NCI-H526 treated with DMSO at 0.1 percent for 48 hours (cell line): Measurements from ENCODE around the gene WDR49.
"Not testable (repeated sequence)": the region's sequence is repeated elsewhere in the genome, so short reads cannot be mapped to it uniquely, and the experiment has no call there.

Experiments
- DNase-seq: peaks from one replicate; lab custom pipeline; 2025; lab: John Stamatoyannopoulos, UW

WDR49 gene

DNA sequence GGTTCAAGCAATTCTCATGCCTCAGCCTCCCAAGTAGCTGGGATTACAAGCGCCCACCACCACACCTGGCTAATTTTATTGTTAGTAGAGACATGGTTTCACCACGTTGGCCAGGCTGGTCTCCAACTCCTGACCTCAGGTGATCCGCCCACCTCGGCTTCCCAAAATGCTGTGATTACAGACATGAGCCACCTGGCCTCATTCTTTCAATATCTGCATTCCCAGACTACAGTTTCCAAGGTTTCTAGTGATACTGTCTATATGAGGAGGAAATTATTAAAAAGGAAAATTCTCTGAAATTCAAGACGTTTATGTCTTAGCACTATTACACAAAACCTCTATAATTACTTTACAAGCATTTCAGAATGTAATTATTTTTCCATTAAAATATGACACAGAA lies 39.5 kb downstream of the WDR49 start:
- not testable (repeated sequence) for DNase-seq

- DNase-seq = no peak
Observed at GRCh38 chr3:167611718-167612117, 42.0 kb downstream of the WDR49 start.

GRCh38 chr3:167609156-167609555 lies 44.6 kb downstream of the WDR49 start:
- DNase-seq = no peak

DNA sequence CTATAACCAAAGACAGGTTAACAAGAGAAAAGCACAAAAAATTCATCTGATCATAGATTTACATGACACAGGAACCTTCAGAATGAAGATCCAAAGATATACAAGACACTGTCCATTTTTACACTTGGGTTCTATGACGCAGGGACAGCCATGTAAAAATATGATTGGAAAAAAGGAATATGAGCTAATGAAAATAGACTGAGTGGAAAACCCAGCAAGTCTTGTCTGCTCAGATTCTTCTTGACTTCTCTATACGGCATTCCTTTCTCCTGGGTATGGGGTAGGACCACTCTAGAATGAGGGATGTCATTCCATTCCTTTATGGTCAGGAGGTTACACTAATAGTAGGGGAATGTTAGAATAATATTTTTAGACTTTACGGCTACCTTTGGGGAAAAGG lies 46.9 kb downstream of the WDR49 start:
- DNase-seq = no peak

DNA sequence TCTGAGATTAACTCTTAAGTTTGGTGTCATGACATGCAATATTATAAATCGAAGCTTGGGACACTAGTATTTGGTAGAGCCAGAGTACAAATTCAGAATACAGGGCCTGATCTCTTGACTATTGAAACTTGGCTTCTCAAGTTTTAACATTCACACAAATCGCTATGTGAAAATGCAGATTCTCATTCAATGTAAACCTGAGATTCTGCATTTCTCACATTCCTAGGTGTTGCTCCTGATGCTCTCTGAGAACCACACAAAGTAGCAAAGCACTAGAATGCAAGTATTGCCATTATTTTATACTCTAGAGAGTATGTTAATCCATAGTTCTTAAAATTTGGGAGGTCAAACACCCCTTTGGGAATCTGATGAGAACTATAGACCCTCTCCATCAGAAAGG lies 47.9 kb downstream of the WDR49 start:
- DNase-seq = no peak

- no peak for DNase-seq
Observed at GRCh38 chr3:167602041-167602440, 51.7 kb downstream of the WDR49 start.

GRCh38 chr3:167587651-167588050 lies 66.1 kb downstream of the WDR49 start:
- DNase-seq = no peak

DNA sequence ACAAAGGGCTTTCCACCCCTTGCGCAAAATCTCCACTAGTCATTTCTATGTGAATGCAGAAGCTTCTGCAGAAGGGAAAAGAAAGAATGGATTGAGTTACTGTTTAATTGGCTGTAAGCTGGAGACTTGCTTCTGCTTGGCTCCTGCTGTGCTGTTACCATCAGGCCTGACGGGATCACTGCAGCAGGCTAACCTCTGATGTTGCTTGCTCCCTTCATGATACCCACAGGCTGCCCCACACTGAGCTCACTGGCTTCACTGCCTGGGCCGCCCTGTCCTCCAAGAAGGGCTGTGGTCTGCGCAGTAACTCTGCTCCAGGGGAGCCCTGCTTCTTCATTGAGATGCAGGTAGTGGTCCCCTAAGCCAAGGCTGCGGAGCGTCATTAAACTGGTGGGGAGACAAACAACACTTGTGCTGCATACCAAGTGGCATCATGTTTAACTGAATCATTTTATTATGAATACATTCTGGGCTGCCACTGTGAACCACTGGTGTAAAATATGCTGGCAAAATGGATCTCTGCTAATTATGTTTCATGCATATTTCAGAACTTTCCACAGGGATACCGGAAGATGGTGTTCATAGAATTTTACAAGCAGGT lies 78.6 kb downstream of the WDR49 start:
- DNase-seq = no peak

DNA sequence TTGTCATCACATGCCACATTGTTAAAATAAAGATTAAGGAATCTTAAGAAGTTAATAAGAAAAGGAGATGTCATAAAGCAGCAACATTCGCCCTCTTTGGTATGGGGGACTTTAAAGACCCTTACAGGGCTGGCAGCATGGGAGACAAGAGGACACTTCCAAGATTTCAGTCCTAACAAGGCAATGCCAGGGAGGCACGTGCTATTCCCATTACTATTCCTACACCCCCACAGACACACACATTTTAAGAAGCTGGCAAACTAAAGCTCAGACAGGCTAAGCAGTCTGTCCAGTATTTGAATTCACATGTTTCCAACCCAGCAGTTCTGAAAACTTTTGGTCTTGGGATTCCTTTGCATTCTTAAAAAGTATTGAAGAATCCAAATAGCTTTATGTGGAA lies 80.8 kb downstream of the WDR49 start:
- no peak for DNase-seq

- DNase-seq = no peak
Observed at GRCh38 chr3:167568634-167569033, 85.1 kb downstream of the WDR49 start.

DNA sequence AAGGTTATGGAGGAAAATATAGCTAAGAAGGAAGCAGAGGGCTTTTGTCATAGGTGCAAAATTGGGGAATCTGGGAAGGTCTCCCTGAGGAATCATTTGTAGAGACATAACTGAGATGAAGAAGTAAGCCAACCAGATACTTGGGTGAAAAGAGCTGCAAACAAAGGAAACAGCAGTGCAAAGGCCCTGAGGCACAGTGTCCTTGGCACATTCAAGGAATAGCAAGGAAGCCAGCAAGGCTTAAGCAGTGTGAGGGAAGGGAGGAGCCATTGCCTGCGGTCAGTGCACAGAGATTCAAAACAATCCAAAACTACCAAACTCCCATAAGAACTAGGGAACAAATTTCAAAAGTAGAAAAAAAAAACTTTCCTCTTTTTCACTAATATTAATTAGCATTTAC lies 88.3 kb downstream of the WDR49 start:
- DNase-seq = no peak

DNA sequence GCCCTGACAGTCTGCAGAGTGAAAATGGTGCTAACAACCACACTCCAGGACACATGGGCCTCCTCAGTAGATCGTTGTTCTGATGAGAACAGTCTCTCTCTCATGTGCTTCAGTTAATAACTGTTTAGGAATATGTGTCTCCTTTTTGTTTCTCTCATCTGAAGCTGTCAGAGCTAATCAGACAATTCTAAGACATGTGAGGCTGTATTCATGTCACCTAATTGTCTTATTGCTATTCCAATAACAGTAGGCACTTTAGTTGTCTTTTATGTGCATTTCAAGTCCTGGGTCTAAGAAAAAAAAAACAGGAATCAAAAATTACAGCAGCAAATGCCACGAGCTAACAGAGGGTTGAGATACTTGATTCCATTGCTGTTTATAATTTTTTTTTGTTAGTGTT lies 89.1 kb downstream of the WDR49 start:
- no peak for DNase-seq

GRCh38 chr3:167559924-167560323 lies 93.8 kb downstream of the WDR49 start:
- DNase-seq = peak; percentile 1

GRCh38 chr3:167554898-167555297 lies 98.8 kb downstream of the WDR49 start:
- DNase-seq = no peak

GRCh38 chr3:167538081-167538480 lies 115.7 kb downstream of the WDR49 start:
- DNase-seq = no peak

- no peak for DNase-seq
Observed at GRCh38 chr3:167521006-167521355, 132.8 kb downstream of the WDR49 start.

GRCh38 chr3:167520266-167521005 lies 133.3 kb downstream of the WDR49 start:
- no peak for DNase-seq

GRCh38 chr3:167507954-167508353 lies 145.8 kb downstream of the WDR49 start:
- DNase-seq = no peak

- DNase-seq = no peak
Observed at GRCh38 chr3:167502401-167502800, 151.3 kb downstream of the WDR49 start.

GRCh38 chr3:167501941-167502340 lies 151.8 kb downstream of the WDR49 start:
- DNase-seq = no peak

- no peak for DNase-seq
Observed at GRCh38 chr3:167497903-167498302, 155.8 kb downstream of the WDR49 start.

- DNase-seq = no peak
Observed at GRCh38 chr3:167493244-167493643, 160.5 kb downstream of the WDR49 start.

GRCh38 chr3:167491621-167492020 lies 162.1 kb downstream of the WDR49 start:
- no peak for DNase-seq

DNA sequence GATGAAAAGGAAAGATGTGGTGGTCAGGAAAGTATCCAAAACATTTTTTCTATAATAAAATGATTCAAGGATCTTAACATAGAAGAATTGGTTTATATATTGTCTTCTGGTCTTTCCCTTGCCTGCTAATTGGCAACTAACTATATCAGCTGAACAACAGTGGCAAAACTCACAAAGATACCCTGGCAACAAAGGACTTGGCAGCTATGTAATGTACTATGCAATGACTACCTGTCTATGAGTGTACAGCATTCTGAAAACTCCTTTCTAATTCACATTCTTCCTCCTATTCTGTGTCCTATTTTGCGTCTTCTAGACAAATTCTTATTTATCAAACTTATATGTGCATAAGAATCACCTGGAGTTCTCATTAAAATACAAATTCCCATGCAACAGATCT lies 164.2 kb downstream of the WDR49 start:
- no peak for DNase-seq
